Measurements from ENCODE around the gene ACTR1B.
"Not testable (repeated sequence)": the region's sequence is repeated elsewhere in the genome, so short reads cannot be mapped to it uniquely, and the experiment has no call there.

ACTR1B gene

GRCh38 chr2:97625354-97626048 is 38.3 kb downstream of the ACTR1B start:
- H3K4me3 ChIP-seq (ENCODE audit: low read depth in 1 of 2, low read length in 2 of 2); H3K4me1 ChIP-seq (ENCODE audit: insufficient read depth, low read length); H3K36me3 ChIP-seq (ENCODE audit: insufficient read depth, low read length); H3K27me3 ChIP-seq (ENCODE audit: control insufficient read depth in 1 of 2, insufficient read depth in 2 of 2, low read length in 2 of 2); H3K27ac ChIP-seq (ENCODE audit: low read depth, low read length); H3K9me3 ChIP-seq (ENCODE audit: low read length); H3K9ac ChIP-seq (ENCODE audit: low read length): not testable (repeated sequence)

- H3K9ac ChIP-seq (ENCODE audit: low read length); H3K9me3 ChIP-seq (ENCODE audit: low read length); H3K4me3 ChIP-seq (ENCODE audit: low read depth in 1 of 2, low read length in 2 of 2); H3K27me3 ChIP-seq (ENCODE audit: control insufficient read depth in 1 of 2, insufficient read depth in 2 of 2, low read length in 2 of 2); H3K36me3 ChIP-seq (ENCODE audit: insufficient read depth, low read length); H3K27ac ChIP-seq (ENCODE audit: low read depth, low read length); H3K4me1 ChIP-seq (ENCODE audit: insufficient read depth, low read length): not testable (repeated sequence)
Measured at GRCh38 chr2:97622976-97623375, 40.9 kb downstream of the ACTR1B start.

DNA sequence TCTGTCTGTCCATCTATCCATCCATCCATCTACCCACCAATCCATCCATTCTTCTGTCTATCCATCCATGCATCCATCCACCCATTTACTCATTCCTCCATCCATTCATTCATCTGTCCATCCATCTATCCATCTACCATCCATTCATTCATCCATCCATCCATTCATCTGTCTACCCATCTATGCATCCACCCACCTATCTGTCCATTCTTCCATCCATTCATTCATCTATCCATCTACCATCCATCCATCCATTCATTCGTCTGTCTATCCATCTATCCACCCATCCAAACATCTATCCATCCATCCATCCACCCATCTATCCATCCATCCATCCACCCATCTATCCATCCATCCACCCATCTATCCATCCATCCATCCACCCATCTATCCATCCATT is 43.4 kb downstream of the ACTR1B start:
- H3K4me1 ChIP-seq (ENCODE audit: insufficient read depth, low read length); H3K27me3 ChIP-seq (ENCODE audit: control insufficient read depth in 1 of 2, insufficient read depth in 2 of 2, low read length in 2 of 2); H3K36me3 ChIP-seq (ENCODE audit: insufficient read depth, low read length); H3K27ac ChIP-seq (ENCODE audit: low read depth, low read length); H3K9me3 ChIP-seq (ENCODE audit: low read length); H3K4me3 ChIP-seq (ENCODE audit: low read depth in 1 of 2, low read length in 2 of 2); H3K9ac ChIP-seq (ENCODE audit: low read length): not testable (repeated sequence)

GRCh38 chr2:97618939-97619827 is 44.7 kb downstream of the ACTR1B start:
- not testable (repeated sequence) for H3K36me3 ChIP-seq (ENCODE audit: insufficient read depth, low read length); H3K27me3 ChIP-seq (ENCODE audit: control insufficient read depth in 1 of 2, insufficient read depth in 2 of 2, low read length in 2 of 2); H3K27ac ChIP-seq (ENCODE audit: low read depth, low read length); H3K9me3 ChIP-seq (ENCODE audit: low read length); H3K9ac ChIP-seq (ENCODE audit: low read length); H3K4me3 ChIP-seq (ENCODE audit: low read depth in 1 of 2, low read length in 2 of 2); H3K4me1 ChIP-seq (ENCODE audit: insufficient read depth, low read length)

DNA sequence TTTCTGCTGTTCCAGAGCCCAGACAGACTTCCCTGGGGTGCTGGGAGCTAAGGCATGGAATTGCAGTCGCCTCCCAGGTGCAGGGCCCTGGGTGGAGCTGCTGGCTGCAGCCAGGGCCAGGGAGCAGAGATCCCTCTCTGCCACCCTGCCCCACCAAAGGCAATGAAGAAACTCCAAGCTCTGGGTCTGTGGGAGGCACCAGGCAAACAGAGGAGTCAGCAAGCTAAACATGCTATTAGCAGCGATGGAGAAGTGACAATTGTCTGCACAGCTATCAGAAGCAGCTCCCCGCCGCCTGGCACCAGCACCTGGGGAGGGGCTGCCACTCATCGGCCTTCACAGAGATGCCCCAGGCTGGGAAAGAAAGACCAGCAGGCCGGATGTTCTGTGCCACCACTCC is 45.9 kb downstream of the ACTR1B start:
- H3K9ac ChIP-seq (ENCODE audit: low read length) = no peak overlapping the region
- H3K36me3 ChIP-seq (ENCODE audit: insufficient read depth, low read length) = no peaks in the 10 kb centered on the region
- no peaks in the 10 kb centered on the region for H3K4me1 ChIP-seq (ENCODE audit: insufficient read depth, low read length)
- no peak overlapping the region for H3K27ac ChIP-seq (ENCODE audit: low read depth, low read length)
- no peaks in the 10 kb centered on the region for H3K27me3 ChIP-seq (ENCODE audit: control insufficient read depth in 1 of 2, insufficient read depth in 2 of 2, low read length in 2 of 2)
- no peaks in the 10 kb centered on the region for H3K9me3 ChIP-seq (ENCODE audit: low read length)
- no peak overlapping the region for H3K4me3 ChIP-seq (ENCODE audit: low read depth in 1 of 2, low read length in 2 of 2)

DNA sequence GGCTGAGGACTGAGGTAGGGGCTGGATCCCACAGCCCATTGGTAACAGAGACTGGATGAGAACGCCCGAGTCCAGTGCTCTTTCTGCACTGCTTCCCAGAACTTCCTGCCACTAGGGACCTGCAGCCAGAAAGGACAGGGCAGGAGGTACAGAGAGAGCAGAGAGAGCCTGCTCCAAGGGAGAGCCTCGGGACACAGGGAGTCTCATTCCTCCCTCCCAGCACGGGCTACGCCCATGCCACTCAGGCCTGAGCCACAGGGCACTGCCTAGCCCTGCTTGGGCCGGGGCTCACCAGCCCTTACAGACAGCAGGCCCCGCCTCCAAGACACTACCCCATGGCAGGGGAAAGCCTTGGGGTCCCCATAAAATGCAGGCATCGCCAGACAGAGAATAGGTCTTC is 48.1 kb downstream of the ACTR1B start:
- H3K9me3 ChIP-seq (ENCODE audit: low read length); H3K4me1 ChIP-seq (ENCODE audit: insufficient read depth, low read length); H3K27me3 ChIP-seq (ENCODE audit: control insufficient read depth in 1 of 2, insufficient read depth in 2 of 2, low read length in 2 of 2); H3K27ac ChIP-seq (ENCODE audit: low read depth, low read length); H3K36me3 ChIP-seq (ENCODE audit: insufficient read depth, low read length); H3K9ac ChIP-seq (ENCODE audit: low read length); H3K4me3 ChIP-seq (ENCODE audit: low read depth in 1 of 2, low read length in 2 of 2): not testable (repeated sequence)

- not testable (repeated sequence) for H3K9me3 ChIP-seq (ENCODE audit: low read length); H3K4me3 ChIP-seq (ENCODE audit: low read depth in 1 of 2, low read length in 2 of 2); H3K27me3 ChIP-seq (ENCODE audit: control insufficient read depth in 1 of 2, insufficient read depth in 2 of 2, low read length in 2 of 2); H3K4me1 ChIP-seq (ENCODE audit: insufficient read depth, low read length); H3K36me3 ChIP-seq (ENCODE audit: insufficient read depth, low read length); H3K27ac ChIP-seq (ENCODE audit: low read depth, low read length); H3K9ac ChIP-seq (ENCODE audit: low read length)
Measured at GRCh38 chr2:97611895-97612294, 51.9 kb downstream of the ACTR1B start.

DNA sequence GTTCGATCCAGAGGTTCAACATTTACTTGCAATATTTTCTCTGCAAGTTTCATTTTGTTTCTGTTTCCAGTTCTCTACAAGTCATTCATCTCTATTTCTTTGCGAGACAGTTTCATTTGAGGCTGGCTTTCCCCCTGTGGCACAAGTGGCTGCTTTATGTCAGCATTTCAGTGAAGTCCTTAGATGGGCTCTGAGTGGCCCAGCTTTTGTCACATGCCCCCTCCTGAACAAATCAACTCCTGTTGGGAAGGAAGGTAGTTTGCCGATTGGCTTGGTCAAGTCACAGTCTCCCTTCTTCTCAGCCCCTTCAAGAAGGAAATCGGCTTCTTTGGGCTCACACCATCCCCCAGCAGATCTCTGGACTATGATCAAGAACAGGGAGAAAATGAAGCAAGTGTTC is 55.1 kb downstream of the ACTR1B start:
- not testable (repeated sequence) for H3K4me1 ChIP-seq (ENCODE audit: insufficient read depth, low read length); H3K36me3 ChIP-seq (ENCODE audit: insufficient read depth, low read length); H3K4me3 ChIP-seq (ENCODE audit: low read depth in 1 of 2, low read length in 2 of 2); H3K27me3 ChIP-seq (ENCODE audit: control insufficient read depth in 1 of 2, insufficient read depth in 2 of 2, low read length in 2 of 2); H3K9me3 ChIP-seq (ENCODE audit: low read length); H3K27ac ChIP-seq (ENCODE audit: low read depth, low read length); H3K9ac ChIP-seq (ENCODE audit: low read length)
